Mesothelial cell of epicardium (in vitro differentiated cells): ENCODE data around the gene WSB1. TPM values are rescaled to one million over a fixed set of nuclear protein-coding genes. Genes with fewer than 3 reads are reported as not detected.

Experiments used
- DNase-seq, 2 experiments: peaks; one replicate each; pipeline ENCODE4 v3.0.0; 2021; ENCODE audit warnings: low spot score in 2 of 2; ENCODE audit not compliant: unreplicated experiment in 2 of 2
- H3K27ac Mint-ChIP-seq: 2 replicates; pipeline ENCODE4 v1.8.0; 2021; ENCODE audit warnings: mixed read lengths
- H3K27me3 Mint-ChIP-seq: 2 replicates; pipeline ENCODE4 v1.8.0; 2021; ENCODE audit warnings: low read depth, mixed read lengths
- H3K36me3 Mint-ChIP-seq: 2 replicates; pipeline ENCODE4 v1.8.0; 2021; ENCODE audit warnings: mixed read lengths
- H3K4me1 Mint-ChIP-seq: 2 replicates; pipeline ENCODE4 v1.8.0; 2021; ENCODE audit warnings: mixed read lengths
- H3K4me3 Mint-ChIP-seq: 2 replicates; pipeline ENCODE4 v1.8.0; 2021; ENCODE audit warnings: mild to moderate bottlenecking, moderate library complexity, mixed read lengths
- H3K9me3 Mint-ChIP-seq: 2 replicates; pipeline ENCODE4 v1.8.0; 2021; ENCODE audit warnings: mixed read lengths
- total RNA-seq: library from RNA; stranded (reverse); gene quantifications from 3 replicates; pipeline ENCODE4 v1.2.1, GENCODE V29; 2021
- TF ChIP-seq, protein P1 (sequence below): fragments of 200-600 bp; sonication (generic); IDR thresholded peaks from one replicate; pipeline ENCODE4 v1.5.0; 2021; ENCODE audit warnings: antibody characterized with exemption; ENCODE audit not compliant: unreplicated experiment

The WSB1 gene
- total RNA-seq, 1 donor from 2014 or later, result 806 TPM

DNA sequence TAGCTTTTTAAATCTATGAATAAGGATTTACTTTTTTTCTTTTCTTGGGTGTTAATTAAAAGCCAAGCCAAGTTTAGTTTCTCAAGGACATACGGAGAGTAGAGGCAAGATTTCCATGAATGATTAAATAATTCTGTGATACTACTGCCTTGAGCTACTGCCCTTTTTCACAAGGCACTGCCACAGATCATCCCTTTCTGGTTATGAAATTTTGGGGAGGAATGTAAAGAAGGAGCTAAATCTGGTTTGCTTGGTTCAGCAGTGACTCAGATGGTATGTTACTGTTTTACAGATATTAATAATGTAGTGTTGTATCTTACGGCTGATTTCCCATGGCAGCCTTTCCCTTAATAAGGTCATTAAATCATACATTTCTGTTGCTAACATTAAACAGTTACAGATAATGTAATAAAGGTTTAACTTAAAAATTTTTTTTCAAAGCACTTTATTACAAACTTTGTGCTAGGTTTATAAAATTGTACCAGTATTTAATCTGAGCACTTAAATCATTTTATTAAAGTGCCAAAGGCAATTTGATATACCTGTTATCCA is 2.6 kb downstream of the WSB1 start:
- H3K27me3 Mint-ChIP-seq, result no peaks in the 10 kb centered on the region
- TF ChIP-seq, protein P1, sequence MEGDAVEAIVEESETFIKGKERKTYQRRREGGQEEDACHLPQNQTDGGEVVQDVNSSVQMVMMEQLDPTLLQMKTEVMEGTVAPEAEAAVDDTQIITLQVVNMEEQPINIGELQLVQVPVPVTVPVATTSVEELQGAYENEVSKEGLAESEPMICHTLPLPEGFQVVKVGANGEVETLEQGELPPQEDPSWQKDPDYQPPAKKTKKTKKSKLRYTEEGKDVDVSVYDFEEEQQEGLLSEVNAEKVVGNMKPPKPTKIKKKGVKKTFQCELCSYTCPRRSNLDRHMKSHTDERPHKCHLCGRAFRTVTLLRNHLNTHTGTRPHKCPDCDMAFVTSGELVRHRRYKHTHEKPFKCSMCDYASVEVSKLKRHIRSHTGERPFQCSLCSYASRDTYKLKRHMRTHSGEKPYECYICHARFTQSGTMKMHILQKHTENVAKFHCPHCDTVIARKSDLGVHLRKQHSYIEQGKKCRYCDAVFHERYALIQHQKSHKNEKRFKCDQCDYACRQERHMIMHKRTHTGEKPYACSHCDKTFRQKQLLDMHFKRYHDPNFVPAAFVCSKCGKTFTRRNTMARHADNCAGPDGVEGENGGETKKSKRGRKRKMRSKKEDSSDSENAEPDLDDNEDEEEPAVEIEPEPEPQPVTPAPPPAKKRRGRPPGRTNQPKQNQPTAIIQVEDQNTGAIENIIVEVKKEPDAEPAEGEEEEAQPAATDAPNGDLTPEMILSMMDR, result no peak
- H3K27ac Mint-ChIP-seq, result peak overlapping the region; percentile 100

DNA sequence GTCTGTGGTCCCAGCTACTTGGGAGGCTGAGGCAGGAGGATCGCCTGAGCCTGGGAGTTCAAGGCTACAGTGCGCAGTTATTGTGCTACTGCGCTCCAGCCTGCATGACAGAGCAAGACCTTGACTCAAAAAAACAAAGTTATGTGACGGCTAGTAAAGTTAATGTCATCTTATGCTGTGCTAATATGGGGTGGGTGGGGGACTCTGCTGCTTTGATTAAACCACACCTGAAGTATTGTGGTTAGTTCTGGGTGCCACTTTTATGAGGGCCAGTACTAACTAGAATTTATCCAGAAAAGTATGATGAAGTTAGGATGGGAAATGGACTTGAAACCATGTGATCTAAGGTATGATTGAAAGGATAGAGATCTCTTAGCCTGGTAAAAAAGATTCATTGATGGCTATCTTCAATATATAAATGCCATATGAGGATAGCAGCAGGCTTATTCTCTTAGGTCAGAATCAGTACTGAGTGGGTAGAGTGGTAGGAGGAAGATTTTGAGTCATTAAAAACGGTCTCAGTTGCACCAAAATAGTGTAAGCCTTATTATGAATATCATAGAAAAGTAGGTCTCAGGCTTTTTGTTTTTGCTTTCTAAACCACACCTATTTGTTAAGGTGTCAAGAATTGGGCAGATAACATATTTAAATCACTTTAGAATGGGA is 5.6 kb downstream of the WSB1 start:
- no peak overlapping the region for H3K4me3 Mint-ChIP-seq
- peaks cover 53% of the 10 kb centered on the region for H3K4me1 Mint-ChIP-seq

More for the DNA sequence above, 2.6 kb downstream of the WSB1 start:
- H3K36me3 Mint-ChIP-seq, result no peaks in the 10 kb centered on the region
- DNase-seq, result no peak
- H3K4me1 Mint-ChIP-seq, result peaks cover 48% of the 10 kb centered on the region
- no peaks in the 10 kb centered on the region for H3K9me3 Mint-ChIP-seq
- peak overlapping the region; percentile 100 for H3K4me3 Mint-ChIP-seq

DNA sequence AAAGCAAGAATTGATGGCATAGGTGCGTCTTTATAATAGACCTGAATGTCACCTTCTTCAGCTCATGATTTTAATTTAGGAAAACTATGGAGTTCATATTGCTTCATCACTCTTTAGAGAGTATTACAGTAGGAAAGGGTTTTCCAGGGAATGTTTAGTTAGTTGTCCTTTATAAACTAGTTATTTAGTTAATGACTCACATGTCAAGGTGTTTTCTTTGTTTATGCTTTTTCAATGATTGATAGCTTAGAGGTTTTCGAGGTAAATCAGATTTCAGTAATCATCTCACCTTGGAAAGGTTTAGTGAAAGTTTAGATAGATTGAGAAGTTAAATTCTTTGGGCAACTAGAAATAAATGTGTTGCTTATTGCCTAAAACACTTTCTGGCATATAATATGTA is 9.8 kb downstream of the WSB1 start:
- Mint-ChIP-seq H3K27me3 (no peaks in the 10 kb centered on the region), H3K9me3 (no peaks in the 10 kb centered on the region), H3K4me1 (peaks cover 25% of the 10 kb centered on the region), H3K27ac (no peak overlapping the region), H3K4me3 (no peak overlapping the region), H3K36me3 (peaks cover 17% of the 10 kb centered on the region)
- DNase-seq, result no peak
- TF ChIP-seq, protein P1, result no peak

More for the DNA sequence above, 5.6 kb downstream of the WSB1 start:
- H3K9me3 Mint-ChIP-seq, result no peaks in the 10 kb centered on the region
- TF ChIP-seq, protein P1, result no peak
- H3K27me3 Mint-ChIP-seq, result no peaks in the 10 kb centered on the region
- H3K27ac Mint-ChIP-seq, result peak overlapping the region; percentile 78
- DNase-seq, result no peak
- H3K36me3 Mint-ChIP-seq, result peaks cover 4% of the 10 kb centered on the region

DNA sequence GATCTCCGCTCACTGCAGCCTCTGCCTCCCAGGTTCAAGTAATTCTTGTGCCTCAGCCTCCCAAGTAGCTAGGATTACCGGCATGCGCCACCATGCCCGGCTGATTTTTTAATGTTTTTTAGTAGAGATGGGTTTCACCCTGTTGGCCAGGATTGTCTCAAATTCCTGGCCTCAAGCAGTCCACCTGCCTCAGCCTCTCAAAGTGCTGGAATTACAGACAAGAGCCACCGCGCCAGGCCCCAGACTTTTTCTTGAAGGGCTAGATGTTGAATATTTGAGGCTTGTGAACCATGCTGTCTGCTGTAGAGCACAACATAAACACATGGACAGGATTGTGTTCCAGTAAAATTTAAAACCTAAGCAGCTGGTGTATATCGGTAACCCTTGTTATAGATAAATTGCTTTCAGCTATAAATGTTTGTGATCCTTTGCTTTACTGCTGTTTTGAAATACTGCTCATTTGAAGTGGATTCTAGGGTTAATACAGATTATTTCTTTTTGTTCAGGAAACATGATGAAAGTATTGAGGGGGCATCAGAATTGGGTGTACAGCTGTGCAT is 12.4 kb downstream of the WSB1 start:
- Mint-ChIP-seq H3K4me3 (no peak overlapping the region), H3K27me3 (no peaks in the 10 kb centered on the region), H3K9me3 (no peaks in the 10 kb centered on the region), H3K4me1 (peaks cover 12% of the 10 kb centered on the region), H3K36me3 (peaks cover 31% of the 10 kb centered on the region), H3K27ac (peak overlapping the region; percentile 59)
- TF ChIP-seq, protein P1, result no peak
- no peak for DNase-seq

DNA sequence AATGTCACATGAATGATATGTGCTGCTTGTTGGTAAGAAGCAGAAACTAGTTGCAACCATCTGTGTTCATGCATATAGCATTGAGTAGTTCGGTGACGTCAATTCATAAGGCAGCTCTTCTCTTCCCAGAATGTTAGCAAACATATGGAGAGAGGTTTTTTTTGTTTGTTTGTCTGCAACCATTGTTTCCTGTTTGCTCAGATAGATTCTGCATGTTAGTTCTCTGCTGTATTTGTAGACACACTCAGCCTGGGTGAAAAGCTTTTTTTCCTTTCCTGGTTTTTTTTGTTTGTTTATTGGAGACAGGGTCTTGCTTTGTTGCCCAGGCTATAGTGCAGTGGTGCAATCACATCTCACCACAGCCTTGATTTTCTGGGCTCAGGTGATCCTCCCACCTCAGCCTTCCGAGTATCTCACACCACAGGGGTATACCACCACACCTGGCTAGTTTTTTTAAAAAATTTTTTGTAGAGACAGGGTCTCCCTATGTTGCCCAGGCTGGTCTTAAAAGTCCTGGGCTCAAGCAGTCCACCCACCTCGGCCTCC is 16.7 kb downstream of the WSB1 start:
- TF ChIP-seq, protein P1, result no peak
- no peaks in the 10 kb centered on the region for H3K9me3 Mint-ChIP-seq
- H3K4me1 Mint-ChIP-seq, result peaks cover 10% of the 10 kb centered on the region
- H3K36me3 Mint-ChIP-seq, result peaks cover 46% of the 10 kb centered on the region
- no peak overlapping the region for H3K4me3 Mint-ChIP-seq
- no peaks in the 10 kb centered on the region for H3K27me3 Mint-ChIP-seq
- DNase-seq, result no peak
- peak overlapping the region; percentile 56 for H3K27ac Mint-ChIP-seq
